Liver (tissue), 3 donors: ENCODE results near the gene COL20A1.

Experiments
- EGR1 ChIP-seq, 2 donors: IDR thresholded peaks; 2 replicates each; pipeline ENCODE4 v1.6.1; 2016 to 2018; ENCODE audit warnings: antibody characterized with exemption in 2 of 2, low read depth in 2 of 2
- GABPA ChIP-seq, 2 donors: IDR thresholded peaks in 1 of 2; conservative IDR thresholded peaks in 1 of 2; 2 replicates each; pipeline ENCODE4 v1.6.1; 2016; ENCODE audit warnings: antibody characterized with exemption in 2 of 2, mild to moderate bottlenecking in 1 of 2, moderate library complexity in 1 of 2
- HNF4G ChIP-seq: IDR thresholded peaks from 2 replicates; pipeline ENCODE4 v1.6.1; 2016; ENCODE audit warnings: antibody characterized with exemption
- JUND ChIP-seq, 2 donors: IDR thresholded peaks; 2 replicates each; pipeline ENCODE4 v1.6.1; 2016; ENCODE audit warnings: antibody characterized with exemption in 2 of 2
- NR2F2 ChIP-seq: IDR thresholded peaks from 2 replicates; pipeline ENCODE4 v1.6.1; 2016; ENCODE audit warnings: antibody characterized with exemption
- RAD21 ChIP-seq, 2 donors: IDR thresholded peaks; 2 replicates each; pipeline ENCODE4 v1.6.1; 2016; ENCODE audit warnings: antibody characterized with exemption in 2 of 2, mild to moderate bottlenecking in 2 of 2
- SP1 ChIP-seq: IDR thresholded peaks from 2 replicates; pipeline ENCODE4 v1.6.1; 2018; ENCODE audit warnings: antibody characterized with exemption, mild to moderate bottlenecking
- TAF1 ChIP-seq: conservative IDR thresholded peaks from 2 replicates; pipeline ENCODE4 v1.6.1; 2016; ENCODE audit warnings: antibody characterized with exemption, mild to moderate bottlenecking
- YY1 ChIP-seq: IDR thresholded peaks from 2 replicates; pipeline ENCODE4 v1.6.1; 2016; ENCODE audit warnings: antibody characterized with exemption, mild to moderate bottlenecking
- TF ChIP-seq, protein P1 (sequence below): fragments of 150-350 bp; IDR thresholded peaks from 2 replicates; pipeline ENCODE4 v1.5.1; 2017; ENCODE audit warnings: improper control_type of control experiment, low read depth, low read length; ENCODE audit not compliant: missing input control
- TF ChIP-seq, protein P2 (sequence below): IDR thresholded peaks from 2 replicates; pipeline ENCODE4 v1.6.1; 2016; ENCODE audit warnings: antibody characterized with exemption
- TF ChIP-seq, protein P3 (sequence below): IDR thresholded peaks from 2 replicates; pipeline ENCODE4 v1.6.1; 2016; ENCODE audit warnings: antibody characterized with exemption
- TF ChIP-seq, protein P4 (sequence below): IDR thresholded peaks from 2 replicates; pipeline ENCODE4 v1.6.1; 2016; ENCODE audit warnings: antibody characterized with exemption
- TF ChIP-seq, protein P5 (sequence below): IDR thresholded peaks from 2 replicates; pipeline ENCODE4 v1.6.1; 2016; ENCODE audit warnings: antibody characterized with exemption, mild to moderate bottlenecking
- donor health status: healthy.
- donor health status: healthy.

DNA sequence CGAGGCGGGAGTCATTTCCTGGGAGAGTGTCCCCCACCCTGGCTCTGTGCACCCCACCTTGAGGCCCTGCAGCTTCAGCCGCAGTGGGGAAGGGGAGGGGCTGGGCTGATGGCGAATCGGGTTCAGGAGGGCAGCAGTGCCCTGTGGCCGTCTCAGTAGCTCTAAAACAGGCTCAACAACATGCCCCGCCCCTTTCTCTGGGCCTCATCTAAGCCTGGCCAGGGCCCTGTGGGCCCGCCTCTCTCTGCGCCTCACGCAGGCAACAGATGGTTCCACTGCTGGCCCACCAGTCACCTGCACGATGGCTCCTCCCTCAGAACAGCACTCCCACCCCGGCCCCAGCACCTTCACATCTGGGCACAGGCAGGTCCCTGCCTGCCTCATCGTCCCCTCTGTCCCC is 38.0 kb downstream of the COL20A1 start:
- TF ChIP-seq, protein P1, sequence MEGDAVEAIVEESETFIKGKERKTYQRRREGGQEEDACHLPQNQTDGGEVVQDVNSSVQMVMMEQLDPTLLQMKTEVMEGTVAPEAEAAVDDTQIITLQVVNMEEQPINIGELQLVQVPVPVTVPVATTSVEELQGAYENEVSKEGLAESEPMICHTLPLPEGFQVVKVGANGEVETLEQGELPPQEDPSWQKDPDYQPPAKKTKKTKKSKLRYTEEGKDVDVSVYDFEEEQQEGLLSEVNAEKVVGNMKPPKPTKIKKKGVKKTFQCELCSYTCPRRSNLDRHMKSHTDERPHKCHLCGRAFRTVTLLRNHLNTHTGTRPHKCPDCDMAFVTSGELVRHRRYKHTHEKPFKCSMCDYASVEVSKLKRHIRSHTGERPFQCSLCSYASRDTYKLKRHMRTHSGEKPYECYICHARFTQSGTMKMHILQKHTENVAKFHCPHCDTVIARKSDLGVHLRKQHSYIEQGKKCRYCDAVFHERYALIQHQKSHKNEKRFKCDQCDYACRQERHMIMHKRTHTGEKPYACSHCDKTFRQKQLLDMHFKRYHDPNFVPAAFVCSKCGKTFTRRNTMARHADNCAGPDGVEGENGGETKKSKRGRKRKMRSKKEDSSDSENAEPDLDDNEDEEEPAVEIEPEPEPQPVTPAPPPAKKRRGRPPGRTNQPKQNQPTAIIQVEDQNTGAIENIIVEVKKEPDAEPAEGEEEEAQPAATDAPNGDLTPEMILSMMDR, result no peak
- no peak for TF ChIP-seq EGR1 (IDR thresholded peaks at IDR 0.05; ENCODE audit: low read depth in 2 of 2)
- TF ChIP-seq, protein P2, sequence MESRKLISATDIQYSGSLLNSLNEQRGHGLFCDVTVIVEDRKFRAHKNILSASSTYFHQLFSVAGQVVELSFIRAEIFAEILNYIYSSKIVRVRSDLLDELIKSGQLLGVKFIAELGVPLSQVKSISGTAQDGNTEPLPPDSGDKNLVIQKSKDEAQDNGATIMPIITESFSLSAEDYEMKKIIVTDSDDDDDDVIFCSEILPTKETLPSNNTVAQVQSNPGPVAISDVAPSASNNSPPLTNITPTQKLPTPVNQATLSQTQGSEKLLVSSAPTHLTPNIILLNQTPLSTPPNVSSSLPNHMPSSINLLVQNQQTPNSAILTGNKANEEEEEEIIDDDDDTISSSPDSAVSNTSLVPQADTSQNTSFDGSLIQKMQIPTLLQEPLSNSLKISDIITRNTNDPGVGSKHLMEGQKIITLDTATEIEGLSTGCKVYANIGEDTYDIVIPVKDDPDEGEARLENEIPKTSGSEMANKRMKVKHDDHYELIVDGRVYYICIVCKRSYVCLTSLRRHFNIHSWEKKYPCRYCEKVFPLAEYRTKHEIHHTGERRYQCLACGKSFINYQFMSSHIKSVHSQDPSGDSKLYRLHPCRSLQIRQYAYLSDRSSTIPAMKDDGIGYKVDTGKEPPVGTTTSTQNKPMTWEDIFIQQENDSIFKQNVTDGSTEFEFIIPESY, result no peak
- TF ChIP-seq, protein P3, sequence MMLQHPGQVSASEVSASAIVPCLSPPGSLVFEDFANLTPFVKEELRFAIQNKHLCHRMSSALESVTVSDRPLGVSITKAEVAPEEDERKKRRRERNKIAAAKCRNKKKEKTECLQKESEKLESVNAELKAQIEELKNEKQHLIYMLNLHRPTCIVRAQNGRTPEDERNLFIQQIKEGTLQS, result no peak
- TF ChIP-seq JUND (IDR thresholded peaks at IDR 0.05), result no peak
- TF ChIP-seq, protein P4, sequence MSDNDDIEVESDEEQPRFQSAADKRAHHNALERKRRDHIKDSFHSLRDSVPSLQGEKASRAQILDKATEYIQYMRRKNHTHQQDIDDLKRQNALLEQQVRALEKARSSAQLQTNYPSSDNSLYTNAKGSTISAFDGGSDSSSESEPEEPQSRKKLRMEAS, result no peak
- TF ChIP-seq NR2F2, result no peak
- TF ChIP-seq GABPA (IDR thresholded peaks at IDR 0.05 in 1 of 2, conservative IDR thresholded peaks at IDR 0.05 in 1 of 2), result no peak
- no peak for TF ChIP-seq SP1
- no peak for TF ChIP-seq YY1
- TF ChIP-seq HNF4G, result no peak
- TF ChIP-seq, protein P5, sequence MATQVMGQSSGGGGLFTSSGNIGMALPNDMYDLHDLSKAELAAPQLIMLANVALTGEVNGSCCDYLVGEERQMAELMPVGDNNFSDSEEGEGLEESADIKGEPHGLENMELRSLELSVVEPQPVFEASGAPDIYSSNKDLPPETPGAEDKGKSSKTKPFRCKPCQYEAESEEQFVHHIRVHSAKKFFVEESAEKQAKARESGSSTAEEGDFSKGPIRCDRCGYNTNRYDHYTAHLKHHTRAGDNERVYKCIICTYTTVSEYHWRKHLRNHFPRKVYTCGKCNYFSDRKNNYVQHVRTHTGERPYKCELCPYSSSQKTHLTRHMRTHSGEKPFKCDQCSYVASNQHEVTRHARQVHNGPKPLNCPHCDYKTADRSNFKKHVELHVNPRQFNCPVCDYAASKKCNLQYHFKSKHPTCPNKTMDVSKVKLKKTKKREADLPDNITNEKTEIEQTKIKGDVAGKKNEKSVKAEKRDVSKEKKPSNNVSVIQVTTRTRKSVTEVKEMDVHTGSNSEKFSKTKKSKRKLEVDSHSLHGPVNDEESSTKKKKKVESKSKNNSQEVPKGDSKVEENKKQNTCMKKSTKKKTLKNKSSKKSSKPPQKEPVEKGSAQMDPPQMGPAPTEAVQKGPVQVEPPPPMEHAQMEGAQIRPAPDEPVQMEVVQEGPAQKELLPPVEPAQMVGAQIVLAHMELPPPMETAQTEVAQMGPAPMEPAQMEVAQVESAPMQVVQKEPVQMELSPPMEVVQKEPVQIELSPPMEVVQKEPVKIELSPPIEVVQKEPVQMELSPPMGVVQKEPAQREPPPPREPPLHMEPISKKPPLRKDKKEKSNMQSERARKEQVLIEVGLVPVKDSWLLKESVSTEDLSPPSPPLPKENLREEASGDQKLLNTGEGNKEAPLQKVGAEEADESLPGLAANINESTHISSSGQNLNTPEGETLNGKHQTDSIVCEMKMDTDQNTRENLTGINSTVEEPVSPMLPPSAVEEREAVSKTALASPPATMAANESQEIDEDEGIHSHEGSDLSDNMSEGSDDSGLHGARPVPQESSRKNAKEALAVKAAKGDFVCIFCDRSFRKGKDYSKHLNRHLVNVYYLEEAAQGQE, result no peak
- no peak for TF ChIP-seq RAD21 (IDR thresholded peaks at IDR 0.05)
- no peak for TF ChIP-seq TAF1
